Measurements from ENCODE around the gene DIPK2A.

The DIPK2A gene

GRCh38 chr3:143971359-143972154, at the start of gene DIPK2A:
DIPK2A (plus strand) TSS chr3:143971823; CDS start chr3:143972333, 510 bp downstream.
- H3K4me1 Mint-ChIP-seq (ENCODE audit: low read depth) = peaks cover 12% of the 10 kb centered on the region
- no peaks in the 10 kb centered on the region for H3K27me3 Mint-ChIP-seq
- no peaks in the 10 kb centered on the region for H3K9me3 Mint-ChIP-seq
- peak within 1 kb of the TSS; percentile 97 for H3K27ac Mint-ChIP-seq
- peaks cover 29% of the 10 kb centered on the region for H3K36me3 Mint-ChIP-seq (ENCODE audit: low read depth)
- intact Hi-C loops (cut with micrococcal nuclease) = loop anchor here (1.0 to 10.0 kb wide), 6 partner anchors 27 to 857 kb away; partner anchors contain the start of gene CHST2
- peak within 1 kb of the TSS; percentile 99 for H3K4me3 Mint-ChIP-seq

- Mint-ChIP-seq H3K27ac (no peak overlapping the region), H3K4me1 (ENCODE audit: low read depth) (peaks cover 10% of the 10 kb centered on the region), H3K9me3 (no peaks in the 10 kb centered on the region), H3K36me3 (ENCODE audit: low read depth) (no peaks in the 10 kb centered on the region), H3K4me3 (no peak overlapping the region), H3K27me3 (no peaks in the 10 kb centered on the region)
- intact Hi-C loops (cut with micrococcal nuclease) = no loop called here
These were observed 46.9 kb upstream of the DIPK2A start for GRCh38 chr3:143924522-143925285.

GRCh38 chr3:143928056-143928455, 43.6 kb upstream of the DIPK2A start:
- intact Hi-C loops (cut with micrococcal nuclease) = no loop called here
- Mint-ChIP-seq H3K4me1 (ENCODE audit: low read depth) (no peaks in the 10 kb centered on the region), H3K4me3 (no peak overlapping the region), H3K27ac (no peak overlapping the region), H3K9me3 (no peaks in the 10 kb centered on the region), H3K36me3 (ENCODE audit: low read depth) (no peaks in the 10 kb centered on the region), H3K27me3 (no peaks in the 10 kb centered on the region)

GRCh38 chr3:143928541-143929255, 42.9 kb upstream of the DIPK2A start:
- Mint-ChIP-seq H3K27ac (no peak overlapping the region), H3K36me3 (ENCODE audit: low read depth) (no peaks in the 10 kb centered on the region), H3K4me1 (ENCODE audit: low read depth) (no peaks in the 10 kb centered on the region), H3K4me3 (no peak overlapping the region), H3K9me3 (no peaks in the 10 kb centered on the region), H3K27me3 (no peaks in the 10 kb centered on the region)
- intact Hi-C loops (cut with micrococcal nuclease) = no loop called here

- intact Hi-C loops (cut with micrococcal nuclease) = no loop called here
- no peak overlapping the region for H3K27ac Mint-ChIP-seq
- H3K4me3 Mint-ChIP-seq = no peak overlapping the region
- H3K4me1 Mint-ChIP-seq (ENCODE audit: low read depth) = no peaks in the 10 kb centered on the region
- no peaks in the 10 kb centered on the region for H3K36me3 Mint-ChIP-seq (ENCODE audit: low read depth)
- H3K27me3 Mint-ChIP-seq = no peaks in the 10 kb centered on the region
- no peaks in the 10 kb centered on the region for H3K9me3 Mint-ChIP-seq
These were observed 36.8 kb upstream of the DIPK2A start for GRCh38 chr3:143934791-143935190.

GRCh38 chr3:143935678-143936077, 35.9 kb upstream of the DIPK2A start:
- intact Hi-C loops (cut with micrococcal nuclease) = no loop called here
- H3K4me1 Mint-ChIP-seq (ENCODE audit: low read depth) = no peaks in the 10 kb centered on the region

GRCh38 chr3:143950810-143951209, 20.8 kb upstream of the DIPK2A start:
- no peaks in the 10 kb centered on the region for H3K36me3 Mint-ChIP-seq (ENCODE audit: low read depth)
- H3K27me3 Mint-ChIP-seq = no peaks in the 10 kb centered on the region
- no peak overlapping the region for H3K4me3 Mint-ChIP-seq
- H3K9me3 Mint-ChIP-seq = no peaks in the 10 kb centered on the region
- intact Hi-C loops (cut with micrococcal nuclease) = loop anchor here (1.0 kb wide), 2 partner anchors 55 to 176 kb away; no protein-coding TSS in a partner anchor
- no peak overlapping the region for H3K27ac Mint-ChIP-seq
- no peaks in the 10 kb centered on the region for H3K4me1 Mint-ChIP-seq (ENCODE audit: low read depth)

More at GRCh38 chr3:143935678-143936077, 35.9 kb upstream of the DIPK2A start:
- Mint-ChIP-seq H3K9me3 (no peaks in the 10 kb centered on the region), H3K27ac (no peak overlapping the region), H3K36me3 (ENCODE audit: low read depth) (no peaks in the 10 kb centered on the region), H3K4me3 (no peak overlapping the region), H3K27me3 (no peaks in the 10 kb centered on the region)

- H3K4me3 Mint-ChIP-seq = no peak overlapping the region
- no peaks in the 10 kb centered on the region for H3K27me3 Mint-ChIP-seq
- no peaks in the 10 kb centered on the region for H3K36me3 Mint-ChIP-seq (ENCODE audit: low read depth)
- no peaks in the 10 kb centered on the region for H3K4me1 Mint-ChIP-seq (ENCODE audit: low read depth)
- H3K27ac Mint-ChIP-seq = no peak overlapping the region
- intact Hi-C loops (cut with micrococcal nuclease) = loop anchor here (1.0 kb wide), 2 partner anchors 55 to 176 kb away; no protein-coding TSS in a partner anchor
- H3K9me3 Mint-ChIP-seq = no peaks in the 10 kb centered on the region
These were observed 20.2 kb upstream of the DIPK2A start for GRCh38 chr3:143951351-143951971.

- intact Hi-C loops (cut with micrococcal nuclease) = no loop called here
- H3K4me1 Mint-ChIP-seq (ENCODE audit: low read depth) = no peaks in the 10 kb centered on the region
These were observed 19.0 kb upstream of the DIPK2A start for GRCh38 chr3:143952569-143953072.

GRCh38 chr3:143955113-143955512, 16.5 kb upstream of the DIPK2A start:
- no peak overlapping the region for H3K4me3 Mint-ChIP-seq
- no peak overlapping the region for H3K27ac Mint-ChIP-seq
- intact Hi-C loops (cut with micrococcal nuclease) = no loop called here
- no peaks in the 10 kb centered on the region for H3K36me3 Mint-ChIP-seq (ENCODE audit: low read depth)
- peaks cover 13% of the 10 kb centered on the region for H3K9me3 Mint-ChIP-seq
- no peaks in the 10 kb centered on the region for H3K4me1 Mint-ChIP-seq (ENCODE audit: low read depth)
- no peaks in the 10 kb centered on the region for H3K27me3 Mint-ChIP-seq

More at GRCh38 chr3:143952569-143953072, 19.0 kb upstream of the DIPK2A start:
- Mint-ChIP-seq H3K27ac (no peak overlapping the region), H3K4me3 (no peak overlapping the region), H3K27me3 (no peaks in the 10 kb centered on the region), H3K9me3 (no peaks in the 10 kb centered on the region), H3K36me3 (ENCODE audit: low read depth) (no peaks in the 10 kb centered on the region)

- H3K4me3 Mint-ChIP-seq = no peak overlapping the region
- H3K36me3 Mint-ChIP-seq (ENCODE audit: low read depth) = no peaks in the 10 kb centered on the region
- H3K4me1 Mint-ChIP-seq (ENCODE audit: low read depth) = no peaks in the 10 kb centered on the region
- H3K9me3 Mint-ChIP-seq = peaks cover 13% of the 10 kb centered on the region
- H3K27me3 Mint-ChIP-seq = no peaks in the 10 kb centered on the region
- intact Hi-C loops (cut with micrococcal nuclease) = no loop called here
- no peak overlapping the region for H3K27ac Mint-ChIP-seq
These were observed 14.8 kb upstream of the DIPK2A start for GRCh38 chr3:143956838-143957237.

- no peaks in the 10 kb centered on the region for H3K4me1 Mint-ChIP-seq (ENCODE audit: low read depth)
These were observed 14.2 kb upstream of the DIPK2A start for GRCh38 chr3:143957453-143957852.

GRCh38 chr3:143958966-143959365, 12.7 kb upstream of the DIPK2A start:
- no peak overlapping the region for H3K27ac Mint-ChIP-seq
- no peaks in the 10 kb centered on the region for H3K36me3 Mint-ChIP-seq (ENCODE audit: low read depth)
- H3K9me3 Mint-ChIP-seq = peaks cover 22% of the 10 kb centered on the region
- no peak overlapping the region for H3K4me3 Mint-ChIP-seq
- no peaks in the 10 kb centered on the region for H3K4me1 Mint-ChIP-seq (ENCODE audit: low read depth)
- H3K27me3 Mint-ChIP-seq = no peaks in the 10 kb centered on the region
- intact Hi-C loops (cut with micrococcal nuclease) = no loop called here

More at GRCh38 chr3:143957453-143957852, 14.2 kb upstream of the DIPK2A start:
- H3K9me3 Mint-ChIP-seq = peaks cover 14% of the 10 kb centered on the region
- H3K4me3 Mint-ChIP-seq = no peak overlapping the region
- intact Hi-C loops (cut with micrococcal nuclease) = no loop called here
- no peaks in the 10 kb centered on the region for H3K36me3 Mint-ChIP-seq (ENCODE audit: low read depth)
- H3K27ac Mint-ChIP-seq = no peak overlapping the region
- H3K27me3 Mint-ChIP-seq = no peaks in the 10 kb centered on the region

All from dendritic cell treated with granulocyte-macrophage colony-stimulating factor and Interleukin-4, amounts not matched to agents 40 ng/mL and 50 ng/mL, for 4 days (primary cell).